Neutrophil (primary cell): ENCODE measurements around the gene LAMTOR3.

Experiments used
- H3K27ac ChIP-seq: fragments of 200-600 bp; sonication (generic); 2 replicates; pipeline ENCODE4 v1.5.1; 2016; ENCODE audit warnings: mild to moderate bottlenecking, moderate library complexity
- H3K27me3 ChIP-seq: fragments of 200-600 bp; sonication (generic); 2 replicates; pipeline ENCODE4 v1.6.0; 2016; ENCODE audit warnings: mild to moderate bottlenecking
- H3K36me3 ChIP-seq: fragments of 200-600 bp; sonication (generic); 2 replicates; pipeline ENCODE4 v1.5.1; 2017
- H3K4me1 ChIP-seq, 2 experiments: fragments of 200-600 bp in 1 of 2; sonication (generic) in 1 of 2; 1 replicate in 1 of 2; 2 replicates in 1 of 2; pipeline versions ENCODE4 v1.5.1 to v1.6.1; 2013 to 2016; ENCODE audit warnings: low read depth in 1 of 2, low read length in 1 of 2, mild to moderate bottlenecking in 1 of 2, moderate library complexity in 1 of 2; ENCODE audit not compliant: control insufficient read depth in 1 of 2, insufficient read depth in 1 of 2
- H3K4me3 ChIP-seq, 2 experiments: fragments of 200-600 bp in 1 of 2; sonication (generic) in 1 of 2; 1 replicate in 1 of 2; 2 replicates in 1 of 2; pipeline ENCODE4 v1.5.1; 2013 to 2016; ENCODE audit warnings: low read depth in 1 of 2, low read length in 1 of 2, mild to moderate bottlenecking in 1 of 2, moderate library complexity in 1 of 2
- H3K9me3 ChIP-seq: fragments of 200-600 bp; sonication (generic); 2 replicates; pipeline ENCODE4 v1.5.1; 2016
- TF ChIP-seq, protein P1 (sequence below): fragments of 200-600 bp; sonication (generic); IDR thresholded peaks from 2 replicates; pipeline ENCODE4 v1.5.1; 2016; ENCODE audit warnings: antibody characterized with exemption

LAMTOR3 gene, protein sequence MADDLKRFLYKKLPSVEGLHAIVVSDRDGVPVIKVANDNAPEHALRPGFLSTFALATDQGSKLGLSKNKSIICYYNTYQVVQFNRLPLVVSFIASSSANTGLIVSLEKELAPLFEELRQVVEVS

DNA sequence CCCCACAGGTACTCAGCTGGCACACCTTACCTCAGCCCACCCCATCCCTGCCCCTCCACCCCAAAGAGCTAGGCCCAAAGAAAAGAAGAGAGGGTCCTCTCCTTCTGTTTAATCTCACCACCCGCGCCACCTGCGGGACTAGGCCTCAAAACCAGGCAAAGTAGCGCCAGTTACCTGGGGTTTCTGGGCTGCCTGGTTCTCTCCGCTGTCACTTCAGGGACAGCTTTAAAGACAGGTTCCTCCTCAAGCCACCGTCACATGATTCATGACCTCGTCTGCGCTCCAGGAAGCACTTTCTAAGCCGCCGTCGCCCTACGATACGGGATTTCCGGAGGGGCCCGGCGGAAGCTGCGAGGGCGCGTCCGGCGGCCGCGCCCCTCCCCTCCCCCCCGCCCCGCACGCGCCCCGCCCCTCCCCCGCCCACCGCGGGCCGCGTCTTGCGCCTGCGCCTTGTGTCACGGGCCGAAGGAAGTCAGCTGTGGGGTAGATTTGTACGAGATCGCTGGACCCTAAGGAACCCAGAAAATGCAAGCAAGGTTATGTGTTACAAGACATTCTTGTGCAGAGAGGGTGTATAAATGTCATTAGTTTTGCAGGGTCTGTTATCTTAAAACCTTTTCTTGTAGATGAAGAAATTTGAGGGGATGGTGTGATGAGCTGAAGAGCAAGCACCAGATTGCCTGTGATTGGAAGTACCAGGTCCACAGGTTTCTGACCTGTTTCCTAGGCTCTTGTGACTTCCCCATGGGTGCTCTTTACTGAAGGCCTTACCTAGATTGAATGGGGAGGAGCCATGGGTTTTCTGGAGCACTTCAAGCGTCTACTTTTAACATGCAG, at the start of gene LAMTOR3:
LAMTOR3 (minus strand) TSS at position 267 of the 837 bp plus-strand sequence. CDS start 464 bp downstream, outside the sequence.
- Histone ChIP-seq H3K36me3 (peaks cover 10% of the 10 kb centered on the region), H3K4me3 (peak within 1 kb of the TSS; percentile 80), H3K27me3 (no peaks in the 10 kb centered on the region), H3K4me1 (peaks cover 26 to 42% of the 10 kb centered on the region in 2 experiments), H3K27ac (peak within 1 kb of the TSS; percentile 98), H3K9me3 (no peaks in the 10 kb centered on the region)
- TF ChIP-seq, protein P1, sequence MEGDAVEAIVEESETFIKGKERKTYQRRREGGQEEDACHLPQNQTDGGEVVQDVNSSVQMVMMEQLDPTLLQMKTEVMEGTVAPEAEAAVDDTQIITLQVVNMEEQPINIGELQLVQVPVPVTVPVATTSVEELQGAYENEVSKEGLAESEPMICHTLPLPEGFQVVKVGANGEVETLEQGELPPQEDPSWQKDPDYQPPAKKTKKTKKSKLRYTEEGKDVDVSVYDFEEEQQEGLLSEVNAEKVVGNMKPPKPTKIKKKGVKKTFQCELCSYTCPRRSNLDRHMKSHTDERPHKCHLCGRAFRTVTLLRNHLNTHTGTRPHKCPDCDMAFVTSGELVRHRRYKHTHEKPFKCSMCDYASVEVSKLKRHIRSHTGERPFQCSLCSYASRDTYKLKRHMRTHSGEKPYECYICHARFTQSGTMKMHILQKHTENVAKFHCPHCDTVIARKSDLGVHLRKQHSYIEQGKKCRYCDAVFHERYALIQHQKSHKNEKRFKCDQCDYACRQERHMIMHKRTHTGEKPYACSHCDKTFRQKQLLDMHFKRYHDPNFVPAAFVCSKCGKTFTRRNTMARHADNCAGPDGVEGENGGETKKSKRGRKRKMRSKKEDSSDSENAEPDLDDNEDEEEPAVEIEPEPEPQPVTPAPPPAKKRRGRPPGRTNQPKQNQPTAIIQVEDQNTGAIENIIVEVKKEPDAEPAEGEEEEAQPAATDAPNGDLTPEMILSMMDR, result no peak

DNA sequence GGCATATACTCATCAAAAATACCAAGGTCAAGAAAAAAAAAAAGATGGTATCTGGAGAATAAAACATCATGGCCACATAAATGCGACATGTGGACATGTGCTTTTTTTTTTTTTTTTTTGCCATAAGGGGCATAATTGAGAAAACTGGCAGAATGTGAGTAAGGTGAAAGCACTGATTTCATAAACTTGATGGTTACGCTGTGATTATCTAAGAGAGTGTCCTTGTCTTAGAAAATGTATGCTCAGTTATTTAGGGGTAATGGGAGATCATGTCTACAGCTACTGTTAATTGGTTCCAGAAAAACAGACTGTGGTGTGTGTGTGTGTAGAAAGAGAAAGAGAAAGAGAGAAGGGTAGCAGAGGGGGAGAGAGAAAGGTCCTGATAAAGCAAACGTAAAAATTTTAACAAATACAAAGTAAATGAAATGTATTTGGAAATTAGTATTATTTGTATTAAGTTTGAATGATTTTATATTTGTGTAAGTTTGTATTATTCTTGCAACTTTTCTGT, 44.1 kb upstream of the LAMTOR3 start:
- no peaks in the 10 kb centered on the region for H3K36me3 ChIP-seq
- H3K4me1 ChIP-seq, result peaks cover under 1 to 4% of the 10 kb centered on the region in 2 experiments
- H3K9me3 ChIP-seq, result no peaks in the 10 kb centered on the region
- H3K4me3 ChIP-seq, result no peak overlapping the region
- H3K27ac ChIP-seq, result no peak overlapping the region
- no peaks in the 10 kb centered on the region for H3K27me3 ChIP-seq
- TF ChIP-seq, protein P1, result no peak

DNA sequence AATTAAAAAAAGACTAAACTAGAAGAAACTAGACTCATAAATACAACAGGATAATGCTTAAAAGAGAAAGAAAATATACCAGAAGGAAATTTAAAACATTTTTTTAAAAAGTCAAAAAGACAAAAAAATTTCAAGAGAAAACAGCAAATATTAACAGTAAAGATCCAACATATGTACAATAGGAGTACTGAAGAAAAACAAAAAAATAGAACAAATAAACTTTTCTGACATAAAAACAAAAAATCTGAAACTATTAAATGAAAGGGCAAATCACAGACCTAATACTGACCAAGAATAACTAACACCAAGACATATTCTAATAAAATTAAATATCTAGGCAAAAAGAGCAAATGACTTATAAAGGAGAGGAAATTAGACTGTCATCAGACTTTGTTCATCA, 40.7 kb upstream of the LAMTOR3 start:
- TF ChIP-seq, protein P1, result no peak
- no peaks in the 10 kb centered on the region for H3K4me1 ChIP-seq
- no peak overlapping the region for H3K27ac ChIP-seq

DNA sequence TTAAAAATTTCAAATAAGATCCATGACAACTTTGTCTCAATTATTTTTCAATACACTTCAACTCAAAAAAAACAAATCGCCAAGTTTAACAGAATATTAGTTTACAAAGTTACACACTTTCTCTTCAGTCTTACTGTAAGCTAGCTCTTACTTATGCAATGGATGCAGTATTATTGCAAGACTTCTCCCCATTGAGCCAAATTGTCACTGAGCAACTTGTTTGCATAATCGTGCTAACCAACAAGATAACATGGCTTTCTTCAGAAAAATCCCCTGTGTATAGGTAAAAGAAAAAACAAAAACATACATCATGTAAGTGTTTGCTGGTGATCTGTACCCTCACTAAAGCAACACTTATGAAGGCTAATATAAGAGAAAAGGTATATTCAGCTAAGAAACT, 33.3 kb upstream of the LAMTOR3 start:
- Histone ChIP-seq H3K36me3 (peaks cover 6% of the 10 kb centered on the region), H3K27ac (peak overlapping the region; percentile 56), H3K4me1 (peaks cover 23 to 25% of the 10 kb centered on the region in 2 experiments), H3K4me3 (no peak overlapping the region), H3K9me3 (no peaks in the 10 kb centered on the region), H3K27me3 (no peaks in the 10 kb centered on the region)
- TF ChIP-seq, protein P1, result no peak

More for the DNA sequence above, 40.7 kb upstream of the LAMTOR3 start:
- Histone ChIP-seq H3K9me3 (no peaks in the 10 kb centered on the region), H3K4me3 (no peak overlapping the region), H3K27me3 (no peaks in the 10 kb centered on the region), H3K36me3 (no peaks in the 10 kb centered on the region)

DNA sequence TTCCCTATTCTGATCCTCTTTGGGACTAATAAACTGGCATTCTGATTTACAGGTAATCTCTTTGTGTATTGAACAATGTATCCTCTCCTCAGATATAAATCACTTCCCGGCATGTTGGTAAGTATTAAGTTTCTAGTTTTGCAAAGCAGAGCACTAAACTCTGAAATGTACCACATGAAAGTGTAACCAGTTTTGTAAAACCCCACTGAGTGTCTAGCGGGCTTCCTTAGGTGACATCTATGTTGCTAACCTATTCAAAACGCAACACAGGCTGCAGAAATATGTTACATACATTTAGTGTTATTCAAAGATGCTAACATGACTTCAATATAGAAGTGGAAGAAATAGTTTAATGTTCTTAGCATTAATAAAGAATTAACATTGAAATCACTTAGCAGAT, 26.9 kb upstream of the LAMTOR3 start:
- TF ChIP-seq, protein P1, result no peak
- no peak overlapping the region for H3K27ac ChIP-seq
- H3K9me3 ChIP-seq, result no peaks in the 10 kb centered on the region
- H3K4me1 ChIP-seq, result no peaks in the 10 kb centered on the region
- no peak overlapping the region for H3K4me3 ChIP-seq
- no peaks in the 10 kb centered on the region for H3K27me3 ChIP-seq
- peaks cover 21% of the 10 kb centered on the region for H3K36me3 ChIP-seq
